Hematopoietic multipotent progenitor cell treated with erythropoietin and hydrocortisone succinate and interleukin-3 and kit ligand, for 4 days (in vitro differentiated cells): ENCODE measurements around the gene PCDHGA1.
"Not testable (repeated sequence)": the region's sequence is repeated elsewhere in the genome, so short reads cannot be mapped to it uniquely, and the experiment has no call there.

Experiments used
- DNase-seq: peaks from one replicate; pipeline ENCODE4 v3.0.0-alpha.2; 2015

The PCDHGA1 gene

DNA sequence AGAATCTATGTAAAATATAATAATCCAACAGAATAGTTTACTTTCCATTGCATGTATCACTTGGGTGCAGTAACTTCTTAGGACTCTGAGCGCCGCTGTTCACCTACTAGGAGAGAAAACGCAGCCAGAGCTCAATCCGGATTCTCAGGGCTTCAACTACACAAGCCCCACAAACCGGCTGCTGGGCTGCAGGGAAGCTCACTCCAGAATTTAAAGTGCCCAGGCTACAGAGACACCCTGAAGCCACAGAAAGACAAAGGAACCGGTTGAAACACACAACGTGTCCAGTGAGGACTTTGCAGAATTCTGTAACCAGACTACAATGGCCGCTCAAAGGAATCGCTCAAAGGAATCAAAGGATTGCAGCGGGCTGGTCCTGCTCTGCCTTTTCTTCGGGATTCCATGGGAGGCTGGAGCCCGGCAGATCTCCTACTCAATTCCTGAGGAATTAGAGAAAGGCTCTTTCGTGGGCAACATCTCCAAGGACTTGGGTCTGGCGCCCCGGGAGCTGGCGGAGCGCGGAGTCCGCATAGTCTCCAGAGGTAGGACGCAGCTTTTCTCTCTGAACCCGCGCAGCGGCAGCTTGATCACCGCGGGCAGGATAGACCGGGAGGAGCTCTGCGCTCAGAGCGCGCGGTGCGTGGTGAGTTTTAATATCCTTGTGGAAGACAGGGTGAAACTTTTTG, 82.7 kb downstream of the PCDHGA1 start, which contains the start of gene PCDHGA10:
Gene PCDHGA10 (plus strand): TSS at position 134 of the 686 bp plus-strand sequence. CDS start 189 bp downstream, at position 323.
- DNase-seq, result peak; percentile 86

DNA sequence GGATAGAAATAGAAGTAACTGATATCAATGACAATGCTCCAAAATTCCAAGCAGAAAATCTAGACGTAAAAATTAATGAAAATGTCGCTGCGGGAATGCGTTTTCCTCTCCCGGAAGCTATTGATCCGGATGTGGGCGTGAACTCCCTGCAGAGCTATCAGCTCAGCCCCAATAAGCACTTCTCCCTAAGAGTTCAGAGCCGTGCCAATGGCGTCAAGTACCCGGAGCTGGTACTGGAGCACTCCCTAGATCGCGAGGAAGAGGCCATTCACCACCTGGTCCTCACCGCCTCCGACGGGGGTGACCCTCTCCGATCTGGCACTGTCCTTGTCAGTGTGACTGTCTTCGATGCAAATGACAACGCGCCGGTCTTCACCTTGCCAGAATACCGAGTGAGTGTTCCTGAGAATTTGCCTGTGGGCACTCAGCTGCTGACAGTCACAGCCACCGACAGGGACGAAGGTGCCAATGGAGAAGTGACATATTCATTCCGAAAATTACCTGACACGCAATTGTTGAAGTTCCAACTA, 83.3 kb downstream of the PCDHGA1 start:
- no peak for DNase-seq

DNA sequence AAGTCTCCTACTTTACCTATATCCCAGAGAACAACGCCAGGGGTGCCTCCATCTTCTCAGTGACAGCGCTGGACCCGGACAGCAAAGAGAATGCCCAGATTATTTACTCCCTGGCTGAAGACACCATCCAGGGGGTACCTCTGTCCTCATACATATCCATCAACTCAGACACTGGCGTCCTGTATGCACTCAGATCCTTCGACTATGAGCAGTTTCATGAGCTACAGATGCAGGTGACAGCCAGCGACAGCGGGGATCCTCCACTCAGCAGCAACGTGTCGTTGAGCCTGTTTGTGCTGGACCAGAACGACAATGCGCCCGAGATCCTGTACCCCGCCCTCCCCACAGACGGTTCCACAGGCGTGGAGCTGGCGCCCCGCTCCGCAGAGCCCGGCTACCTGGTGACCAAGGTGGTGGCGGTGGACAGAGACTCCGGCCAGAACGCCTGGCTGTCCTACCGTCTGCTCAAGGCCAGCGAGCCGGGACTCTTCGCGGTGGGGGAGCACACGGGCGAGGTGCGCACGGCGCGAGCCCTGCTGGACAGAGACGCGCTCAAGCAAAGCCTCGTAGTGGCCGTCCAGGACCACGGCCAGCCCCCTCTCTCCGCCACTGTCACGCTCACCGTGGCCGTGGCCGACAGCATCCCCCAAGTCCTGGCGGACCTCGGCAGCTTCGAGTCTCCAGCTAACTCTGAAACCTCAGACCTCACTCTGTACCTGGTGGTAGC, 84.4 kb downstream of the PCDHGA1 start:
- DNase-seq, result not testable (repeated sequence)

DNA sequence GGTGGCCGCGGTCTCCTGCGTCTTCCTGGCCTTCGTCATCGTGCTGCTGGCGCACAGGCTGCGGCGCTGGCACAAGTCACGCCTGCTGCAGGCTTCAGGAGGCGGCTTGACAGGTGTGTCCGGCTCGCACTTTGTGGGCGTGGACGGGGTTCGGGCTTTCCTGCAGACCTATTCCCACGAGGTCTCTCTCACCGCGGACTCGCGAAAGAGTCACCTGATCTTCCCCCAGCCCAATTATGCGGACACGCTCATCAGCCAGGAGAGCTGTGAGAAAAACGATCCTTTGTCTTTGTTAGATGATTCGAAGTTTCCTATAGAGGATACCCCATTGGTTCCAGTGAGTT, 84.9 kb downstream of the PCDHGA1 start:
- DNase-seq, result not testable (repeated sequence)

DNA sequence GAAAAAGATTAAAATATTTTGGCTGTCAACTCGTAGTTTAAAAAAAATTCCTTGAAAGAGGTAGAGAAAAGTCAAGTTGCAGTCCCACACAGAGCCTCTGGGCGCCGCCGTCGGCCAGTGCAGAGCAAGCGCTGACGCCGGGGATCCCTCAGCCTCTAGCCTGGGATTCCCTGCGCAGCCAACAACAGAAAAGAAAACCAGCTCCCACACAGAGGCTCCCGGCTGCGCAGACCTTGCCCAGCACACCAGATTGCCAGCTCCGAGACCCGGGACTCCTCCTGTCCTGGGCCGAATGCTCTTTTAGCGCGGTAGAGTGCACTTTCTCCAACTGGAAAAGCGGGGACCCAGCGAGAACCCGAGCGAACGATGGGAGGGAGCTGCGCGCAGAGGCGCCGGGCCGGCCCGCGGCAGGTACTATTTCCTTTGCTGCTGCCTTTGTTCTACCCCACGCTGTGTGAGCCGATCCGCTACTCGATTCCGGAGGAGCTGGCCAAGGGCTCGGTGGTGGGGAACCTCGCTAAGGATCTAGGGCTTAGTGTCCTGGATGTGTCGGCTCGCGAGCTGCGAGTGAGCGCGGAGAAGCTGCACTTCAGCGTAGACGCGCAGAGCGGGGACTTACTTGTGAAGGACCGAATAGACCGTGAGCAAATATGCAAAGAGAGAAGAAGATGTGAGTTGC, 87.3 kb downstream of the PCDHGA1 start, which contains the start of gene PCDHGB7:
Gene PCDHGB7 (plus strand): TSS at position 184 of the 679 bp plus-strand sequence. CDS start 183 bp downstream, at position 367.
- peak; percentile 86 for DNase-seq

DNA sequence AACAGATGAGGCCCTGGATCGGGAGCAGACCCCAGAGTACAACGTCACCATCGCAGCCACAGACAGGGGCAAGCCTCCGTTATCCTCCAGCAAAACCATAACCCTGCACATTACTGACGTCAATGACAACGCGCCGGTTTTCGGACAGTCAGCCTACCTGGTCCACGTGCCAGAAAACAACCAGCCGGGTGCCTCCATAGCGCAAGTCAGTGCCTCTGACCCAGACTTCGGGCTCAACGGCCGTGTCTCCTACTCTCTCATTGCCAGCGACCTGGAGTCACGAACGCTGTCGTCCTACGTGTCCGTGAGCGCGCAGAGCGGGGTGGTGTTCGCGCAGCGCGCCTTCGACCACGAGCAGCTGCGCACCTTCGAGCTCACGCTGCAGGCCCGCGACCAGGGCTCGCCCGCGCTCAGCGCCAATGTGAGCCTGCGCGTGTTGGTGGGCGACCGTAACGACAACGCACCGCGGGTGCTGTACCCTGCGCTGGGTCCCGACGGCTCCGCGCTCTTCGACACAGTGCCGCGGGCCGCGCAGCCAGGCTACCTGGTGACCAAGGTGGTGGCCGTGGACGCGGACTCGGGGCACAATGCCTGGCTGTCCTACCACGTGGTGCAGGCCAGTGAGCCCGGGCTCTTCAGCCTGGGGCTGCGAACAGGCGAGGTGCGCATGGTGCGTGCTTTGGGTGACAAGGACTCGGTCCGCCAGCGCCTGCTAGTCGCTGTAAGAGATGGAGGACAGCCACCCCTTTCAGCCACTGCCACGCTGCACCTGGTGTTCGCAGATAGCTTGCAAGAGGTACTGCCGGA, 89.0 kb downstream of the PCDHGA1 start:
- no peak for DNase-seq

DNA sequence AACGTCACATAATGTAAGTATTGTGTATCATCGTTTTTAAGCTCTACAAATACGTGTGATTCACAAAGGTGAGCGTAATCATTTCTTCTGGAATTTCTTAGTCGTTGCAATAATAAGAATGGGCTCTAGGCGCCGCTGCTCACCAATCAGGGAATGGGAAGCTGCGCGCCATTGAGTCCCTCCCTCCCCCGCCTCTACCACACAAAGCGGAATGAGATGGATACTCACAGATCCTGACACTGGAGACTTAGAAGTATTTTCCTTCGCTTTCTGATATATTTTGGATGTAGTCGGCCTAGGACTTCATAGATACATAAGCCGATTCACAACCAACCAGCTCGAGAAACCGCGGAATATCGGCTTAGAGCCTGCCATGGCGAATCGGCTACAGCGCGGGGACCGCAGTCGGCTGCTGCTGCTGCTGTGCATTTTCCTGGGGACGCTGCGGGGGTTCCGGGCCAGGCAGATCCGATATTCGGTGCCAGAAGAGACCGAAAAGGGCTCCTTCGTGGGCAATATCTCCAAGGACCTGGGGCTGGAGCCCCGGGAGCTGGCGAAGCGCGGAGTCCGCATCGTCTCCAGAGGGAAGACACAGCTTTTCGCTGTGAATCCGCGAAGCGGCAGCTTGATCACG, 90.7 kb downstream of the PCDHGA1 start, which contains the start of gene PCDHGA11:
Gene PCDHGA11 (plus strand): TSS at position 197 of the 634 bp plus-strand sequence. CDS start 177 bp downstream, at position 374.
- DNase-seq, result peak; percentile 75

DNA sequence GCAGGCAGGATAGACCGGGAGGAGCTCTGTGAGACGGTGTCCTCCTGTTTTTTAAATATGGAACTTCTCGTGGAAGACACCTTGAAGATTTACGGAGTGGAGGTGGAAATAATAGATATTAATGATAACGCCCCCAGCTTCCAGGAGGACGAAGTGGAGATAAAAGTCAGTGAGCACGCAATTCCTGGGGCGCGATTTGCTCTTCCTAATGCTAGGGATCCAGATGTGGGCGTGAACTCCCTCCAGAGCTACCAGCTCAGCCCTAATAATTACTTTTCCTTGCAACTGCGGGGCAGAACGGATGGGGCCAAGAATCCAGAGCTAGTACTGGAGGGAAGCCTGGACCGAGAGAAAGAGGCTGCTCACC, 91.2 kb downstream of the PCDHGA1 start:
- DNase-seq, result no peak

DNA sequence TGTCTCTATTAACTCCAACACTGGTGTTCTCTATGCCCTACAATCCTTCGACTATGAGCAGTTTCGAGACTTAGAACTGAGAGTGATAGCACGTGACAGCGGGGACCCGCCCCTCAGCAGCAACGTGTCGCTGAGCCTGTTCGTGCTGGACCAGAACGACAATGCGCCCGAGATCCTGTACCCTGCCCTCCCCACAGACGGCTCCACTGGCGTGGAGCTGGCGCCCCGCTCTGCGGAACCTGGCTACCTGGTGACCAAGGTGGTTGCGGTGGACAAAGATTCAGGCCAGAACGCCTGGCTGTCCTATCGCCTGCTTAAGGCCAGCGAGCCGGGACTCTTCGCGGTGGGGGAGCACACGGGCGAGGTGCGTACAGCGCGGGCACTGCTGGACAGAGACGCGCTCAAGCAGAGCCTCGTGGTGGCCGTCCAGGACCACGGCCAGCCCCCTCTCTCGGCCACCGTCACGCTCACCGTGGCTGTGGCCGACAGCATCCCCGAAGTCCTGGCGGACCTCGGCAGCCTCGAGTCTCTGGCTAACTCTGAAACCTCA, 92.5 kb downstream of the PCDHGA1 start:
- DNase-seq, result no peak

DNA sequence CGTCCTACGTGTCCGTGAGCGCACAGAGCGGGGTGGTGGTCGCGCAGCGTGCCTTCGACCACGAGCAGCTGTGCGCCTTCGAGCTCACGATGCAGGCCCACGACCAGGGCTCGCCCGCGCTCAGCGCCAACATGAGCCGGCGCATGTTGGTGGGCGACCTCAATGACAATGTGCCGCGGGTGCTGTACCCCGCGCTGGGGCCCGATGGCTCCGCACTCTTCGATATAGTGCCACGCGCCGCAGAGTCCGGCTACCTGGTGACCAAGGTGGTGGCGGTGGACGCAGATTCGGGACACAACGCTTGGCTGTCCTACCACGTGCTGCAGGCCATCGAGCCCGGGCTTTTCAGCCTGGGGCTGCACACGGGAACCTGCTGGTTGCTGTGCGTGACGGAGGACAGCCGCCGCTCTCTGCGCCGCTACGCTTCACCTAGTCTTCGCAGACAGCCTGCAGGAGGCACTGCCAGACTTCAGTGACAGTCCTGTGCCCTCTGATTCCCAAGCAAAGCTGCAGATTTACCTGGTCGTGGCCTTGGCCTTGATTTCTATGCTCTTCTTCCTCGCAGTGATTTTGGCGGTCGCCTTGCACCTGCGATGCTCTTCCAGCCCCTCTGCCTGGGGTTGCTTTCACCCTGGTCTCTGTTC, 97.6 kb downstream of the PCDHGA1 start:
- DNase-seq, result no peak

DNA sequence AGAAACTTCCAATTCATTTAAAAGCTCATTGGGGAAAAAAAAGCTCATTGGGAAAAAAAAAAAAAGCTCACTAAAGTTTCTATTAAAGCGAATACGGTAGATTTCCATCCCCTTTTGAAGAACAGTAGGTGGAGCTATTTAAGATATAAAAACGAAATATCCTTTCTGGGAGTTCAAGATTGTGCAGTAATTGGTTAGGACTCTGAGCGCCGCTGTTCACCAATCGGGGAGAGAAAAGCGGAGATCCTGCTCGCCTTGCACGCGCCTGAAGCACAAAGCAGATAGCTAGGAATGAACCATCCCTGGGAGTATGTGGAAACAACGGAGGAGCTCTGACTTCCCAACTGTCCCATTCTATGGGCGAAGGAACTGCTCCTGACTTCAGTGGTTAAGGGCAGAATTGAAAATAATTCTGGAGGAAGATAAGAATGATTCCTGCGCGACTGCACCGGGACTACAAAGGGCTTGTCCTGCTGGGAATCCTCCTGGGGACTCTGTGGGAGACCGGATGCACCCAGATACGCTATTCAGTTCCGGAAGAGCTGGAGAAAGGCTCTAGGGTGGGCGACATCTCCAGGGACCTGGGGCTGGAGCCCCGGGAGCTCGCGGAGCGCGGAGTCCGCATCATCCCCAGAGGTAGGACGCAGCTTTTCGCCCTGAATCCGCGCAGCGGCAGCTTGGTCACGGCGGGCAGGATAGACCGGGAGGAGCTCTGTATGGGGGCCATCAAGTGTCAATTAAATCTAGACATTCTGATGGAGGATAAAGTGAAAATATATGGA, 100.2 kb downstream of the PCDHGA1 start, which contains the start of gene PCDHGA12:
Gene PCDHGA12 (plus strand): TSS at position 176 of the 782 bp plus-strand sequence. CDS start 253 bp downstream, at position 429.
- DNase-seq, result peak; percentile 88

DNA sequence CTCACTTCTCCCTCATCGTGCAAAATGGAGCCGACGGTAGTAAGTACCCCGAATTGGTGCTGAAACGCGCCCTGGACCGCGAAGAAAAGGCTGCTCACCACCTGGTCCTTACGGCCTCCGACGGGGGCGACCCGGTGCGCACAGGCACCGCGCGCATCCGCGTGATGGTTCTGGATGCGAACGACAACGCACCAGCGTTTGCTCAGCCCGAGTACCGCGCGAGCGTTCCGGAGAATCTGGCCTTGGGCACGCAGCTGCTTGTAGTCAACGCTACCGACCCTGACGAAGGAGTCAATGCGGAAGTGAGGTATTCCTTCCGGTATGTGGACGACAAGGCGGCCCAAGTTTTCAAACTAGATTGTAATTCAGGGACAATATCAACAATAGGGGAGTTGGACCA, 101.0 kb downstream of the PCDHGA1 start:
- peak; percentile 37 for DNase-seq

DNA sequence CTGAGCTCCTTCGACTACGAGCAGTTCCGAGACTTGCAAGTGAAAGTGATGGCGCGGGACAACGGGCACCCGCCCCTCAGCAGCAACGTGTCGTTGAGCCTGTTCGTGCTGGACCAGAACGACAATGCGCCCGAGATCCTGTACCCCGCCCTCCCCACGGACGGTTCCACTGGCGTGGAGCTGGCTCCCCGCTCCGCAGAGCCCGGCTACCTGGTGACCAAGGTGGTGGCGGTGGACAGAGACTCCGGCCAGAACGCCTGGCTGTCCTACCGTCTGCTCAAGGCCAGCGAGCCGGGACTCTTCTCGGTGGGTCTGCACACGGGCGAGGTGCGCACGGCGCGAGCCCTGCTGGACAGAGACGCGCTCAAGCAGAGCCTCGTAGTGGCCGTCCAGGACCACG, 102.0 kb downstream of the PCDHGA1 start:
- not testable (repeated sequence) for DNase-seq

DNA sequence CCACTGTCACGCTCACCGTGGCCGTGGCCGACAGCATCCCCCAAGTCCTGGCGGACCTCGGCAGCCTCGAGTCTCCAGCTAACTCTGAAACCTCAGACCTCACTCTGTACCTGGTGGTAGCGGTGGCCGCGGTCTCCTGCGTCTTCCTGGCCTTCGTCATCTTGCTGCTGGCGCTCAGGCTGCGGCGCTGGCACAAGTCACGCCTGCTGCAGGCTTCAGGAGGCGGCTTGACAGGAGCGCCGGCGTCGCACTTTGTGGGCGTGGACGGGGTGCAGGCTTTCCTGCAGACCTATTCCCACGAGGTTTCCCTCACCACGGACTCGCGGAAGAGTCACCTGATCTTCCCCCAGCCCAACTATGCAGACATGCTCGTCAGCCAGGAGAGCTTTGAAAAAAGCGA, 102.4 kb downstream of the PCDHGA1 start:
- not testable (repeated sequence) for DNase-seq

DNA sequence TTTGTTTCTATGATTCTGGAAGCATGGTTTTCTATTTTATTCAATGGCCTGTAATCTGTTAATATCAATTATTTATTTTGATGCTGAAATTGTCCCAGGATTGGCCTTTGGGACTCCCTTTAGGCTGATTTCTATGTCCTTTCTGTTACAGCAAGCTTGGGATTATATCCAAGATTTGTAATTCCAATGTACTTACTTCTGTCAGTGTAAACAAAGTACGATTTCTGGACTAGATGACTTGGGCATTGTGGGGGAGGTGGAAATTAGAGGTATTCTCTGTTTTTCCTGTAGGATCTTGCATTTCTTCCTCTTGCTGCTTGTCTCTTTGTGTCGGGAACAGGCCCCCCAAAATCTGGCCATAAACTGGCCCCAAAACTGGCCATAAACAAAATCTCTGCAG, 103.7 kb downstream of the PCDHGA1 start:
- no peak for DNase-seq

DNA sequence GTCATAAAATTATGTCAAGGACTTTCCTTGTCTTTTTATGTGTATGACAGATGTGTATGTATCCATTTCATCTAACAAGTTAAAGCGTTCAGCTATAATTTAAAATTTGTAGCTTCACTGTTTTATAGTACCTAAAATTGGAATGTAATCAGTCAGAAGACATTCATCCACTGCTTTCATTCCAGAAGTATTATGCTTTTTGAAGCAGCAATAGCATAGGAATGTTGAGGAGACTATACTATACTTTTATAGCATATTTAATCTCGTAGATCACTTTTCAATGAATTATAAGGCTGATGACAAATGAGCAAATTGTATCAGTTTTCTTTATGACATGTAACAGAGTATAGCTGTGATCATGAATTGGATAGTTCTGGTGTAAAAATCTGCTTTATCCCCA, 106.9 kb downstream of the PCDHGA1 start:
- DNase-seq, result no peak

DNA sequence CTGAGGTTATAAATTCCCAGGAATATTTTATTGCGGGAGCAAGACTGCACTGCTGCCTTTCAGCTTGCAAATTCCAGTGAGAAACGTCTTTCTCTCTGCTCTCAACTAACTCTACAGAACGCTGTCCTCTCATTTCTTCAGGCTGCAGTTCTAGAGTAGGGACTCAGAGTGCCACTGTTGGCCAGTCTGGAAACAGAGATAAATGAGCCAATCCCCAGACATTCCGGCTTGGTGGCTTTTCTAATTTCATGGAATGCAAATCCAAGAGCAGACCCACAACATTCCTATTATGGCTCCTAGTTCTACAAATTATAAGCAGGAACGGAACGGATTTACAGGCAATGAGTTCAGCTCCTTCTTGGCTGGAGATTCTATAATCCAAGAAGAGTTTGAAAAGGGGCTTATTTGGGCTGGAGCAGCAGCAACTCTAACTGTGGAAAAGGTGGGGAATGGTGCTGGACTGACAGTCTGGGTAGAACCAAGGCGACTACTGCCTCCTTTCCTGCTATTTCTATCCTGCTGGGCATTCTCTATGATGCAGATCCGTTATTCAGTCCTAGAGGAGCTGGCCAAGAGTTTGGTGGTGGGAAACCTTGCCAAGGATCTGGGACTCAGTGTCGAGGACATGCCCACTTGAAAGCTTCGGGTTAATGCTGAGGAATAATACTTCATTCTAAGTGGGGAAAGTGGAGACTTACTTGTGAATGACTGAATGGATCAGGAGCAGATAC, 109.3 kb downstream of the PCDHGA1 start:
- DNase-seq, result no peak

DNA sequence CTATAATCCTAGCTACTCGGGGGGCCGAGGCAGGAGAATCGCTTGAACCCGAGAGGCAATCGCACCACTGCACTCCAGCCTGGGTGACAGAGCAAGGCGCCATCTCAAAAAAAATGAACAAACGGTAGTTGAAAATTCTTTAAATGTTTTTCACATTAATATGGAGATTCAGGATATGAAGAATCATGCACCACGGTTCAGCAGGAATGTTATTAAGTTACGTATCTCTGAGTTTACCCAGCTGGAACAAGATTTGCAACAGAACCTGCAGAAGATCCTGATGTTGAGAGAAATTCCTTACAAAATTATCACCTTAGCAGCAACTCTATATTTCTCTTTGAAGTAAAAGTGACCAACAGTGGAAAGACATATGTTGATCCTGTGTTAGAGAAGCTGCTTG, 110.0 kb downstream of the PCDHGA1 start:
- no peak for DNase-seq

DNA sequence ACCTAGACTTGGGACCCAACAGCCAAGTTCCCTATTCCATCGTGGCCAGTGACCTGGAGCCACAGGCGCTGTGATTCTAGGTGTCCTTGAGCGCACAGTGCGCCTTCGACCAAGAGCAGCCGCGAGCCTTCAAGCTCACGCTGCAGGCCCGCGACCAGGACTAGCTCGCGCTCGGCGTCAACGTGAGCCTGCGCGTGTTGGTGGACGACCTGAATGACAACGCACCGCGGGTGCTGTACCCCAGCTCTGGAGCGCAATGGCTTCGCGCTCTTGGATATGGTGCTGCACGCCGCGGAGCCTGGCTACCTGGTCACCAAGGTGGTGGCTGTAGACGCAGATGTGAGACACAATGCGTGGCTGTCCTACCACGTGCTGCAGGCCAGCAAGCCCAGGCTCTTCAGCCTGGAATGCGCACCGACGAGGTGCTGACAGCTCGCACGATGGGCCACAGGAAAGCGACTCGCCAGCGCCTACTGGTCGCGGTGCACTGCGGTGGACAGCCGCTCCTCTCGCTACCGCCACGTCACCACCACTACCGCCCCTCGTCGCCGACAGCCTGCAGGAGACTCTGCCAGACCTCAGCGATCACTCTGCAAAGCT, 111.4 kb downstream of the PCDHGA1 start:
- no peak for DNase-seq
